ENCODE data around the gene CIC.

The CIC gene

DNA sequence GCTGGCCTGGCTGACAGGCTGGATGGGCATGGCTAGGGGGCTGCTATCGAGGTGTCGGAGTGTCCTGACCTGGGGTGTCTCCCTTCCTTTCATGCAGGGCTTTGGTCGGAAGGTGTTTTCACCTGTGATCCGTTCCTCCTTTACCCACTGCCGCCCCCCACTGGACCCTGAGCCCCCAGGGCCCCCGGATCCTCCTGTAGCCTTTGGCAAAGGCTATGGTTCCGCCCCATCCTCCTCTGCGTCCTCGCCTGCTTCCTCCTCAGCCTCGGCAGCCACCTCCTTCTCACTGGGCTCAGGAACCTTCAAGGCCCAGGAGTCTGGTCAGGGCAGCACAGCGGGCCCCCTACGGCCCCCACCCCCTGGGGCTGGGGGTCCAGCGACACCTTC lies 21.1 kb downstream of the CIC start:
- no peak for DNase-seq

DNA sequence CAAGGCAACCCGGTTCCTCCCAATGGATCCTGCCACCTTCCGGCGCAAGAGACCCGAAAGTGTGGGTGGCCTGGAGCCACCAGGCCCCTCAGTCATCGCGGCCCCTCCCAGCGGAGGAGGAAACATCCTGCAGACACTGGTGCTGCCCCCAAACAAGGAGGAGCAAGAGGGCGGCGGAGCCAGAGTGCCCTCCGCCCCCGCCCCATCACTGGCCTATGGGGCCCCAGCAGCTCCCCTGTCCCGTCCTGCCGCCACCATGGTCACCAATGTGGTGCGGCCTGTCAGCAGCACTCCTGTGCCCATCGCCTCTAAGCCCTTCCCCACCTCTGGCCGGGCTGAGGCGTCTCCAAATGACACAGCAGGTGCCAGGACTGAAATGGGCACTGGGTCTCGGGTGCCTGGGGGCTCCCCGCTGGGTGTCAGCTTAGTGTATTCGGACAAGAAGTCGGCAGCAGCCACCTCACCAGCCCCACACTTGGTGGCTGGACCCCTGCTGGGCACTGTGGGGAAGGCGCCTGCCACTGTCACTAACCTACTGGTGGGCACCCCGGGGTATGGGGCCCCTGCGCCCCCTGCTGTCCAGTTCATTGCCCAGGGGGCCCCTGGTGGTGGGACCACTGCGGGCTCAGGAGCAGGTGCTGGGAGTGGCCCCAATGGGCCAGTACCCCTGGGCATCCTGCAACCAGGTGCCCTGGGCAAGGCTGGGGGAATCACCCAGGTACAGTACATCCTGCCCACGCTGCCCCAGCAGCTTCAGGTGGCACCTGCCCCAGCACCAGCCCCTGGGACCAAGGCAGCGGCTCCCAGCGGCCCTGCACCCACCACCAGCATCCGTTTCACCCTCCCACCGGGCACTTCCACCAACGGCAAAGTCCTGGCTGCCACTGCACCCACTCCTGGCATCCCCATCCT lies 21.7 kb downstream of the CIC start:
- DNase-seq, result no peak

DNA sequence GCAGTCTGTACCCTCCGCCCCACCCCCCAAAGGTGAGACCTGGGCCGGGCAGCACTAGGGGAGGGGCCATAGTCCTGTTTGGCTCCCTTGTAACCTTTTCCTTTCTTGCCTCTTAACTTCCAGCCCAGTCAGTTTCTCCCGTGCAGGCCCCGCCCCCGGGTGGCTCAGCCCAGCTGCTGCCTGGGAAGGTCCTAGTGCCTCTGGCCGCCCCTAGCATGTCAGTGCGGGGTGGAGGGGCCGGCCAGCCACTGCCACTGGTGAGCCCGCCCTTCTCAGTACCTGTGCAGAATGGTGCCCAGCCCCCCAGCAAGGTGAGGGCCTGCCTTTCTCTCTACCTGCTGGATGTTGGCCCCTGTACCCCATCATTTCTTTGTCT lies 22.4 kb downstream of the CIC start:
- DNase-seq, result no peak

DNA sequence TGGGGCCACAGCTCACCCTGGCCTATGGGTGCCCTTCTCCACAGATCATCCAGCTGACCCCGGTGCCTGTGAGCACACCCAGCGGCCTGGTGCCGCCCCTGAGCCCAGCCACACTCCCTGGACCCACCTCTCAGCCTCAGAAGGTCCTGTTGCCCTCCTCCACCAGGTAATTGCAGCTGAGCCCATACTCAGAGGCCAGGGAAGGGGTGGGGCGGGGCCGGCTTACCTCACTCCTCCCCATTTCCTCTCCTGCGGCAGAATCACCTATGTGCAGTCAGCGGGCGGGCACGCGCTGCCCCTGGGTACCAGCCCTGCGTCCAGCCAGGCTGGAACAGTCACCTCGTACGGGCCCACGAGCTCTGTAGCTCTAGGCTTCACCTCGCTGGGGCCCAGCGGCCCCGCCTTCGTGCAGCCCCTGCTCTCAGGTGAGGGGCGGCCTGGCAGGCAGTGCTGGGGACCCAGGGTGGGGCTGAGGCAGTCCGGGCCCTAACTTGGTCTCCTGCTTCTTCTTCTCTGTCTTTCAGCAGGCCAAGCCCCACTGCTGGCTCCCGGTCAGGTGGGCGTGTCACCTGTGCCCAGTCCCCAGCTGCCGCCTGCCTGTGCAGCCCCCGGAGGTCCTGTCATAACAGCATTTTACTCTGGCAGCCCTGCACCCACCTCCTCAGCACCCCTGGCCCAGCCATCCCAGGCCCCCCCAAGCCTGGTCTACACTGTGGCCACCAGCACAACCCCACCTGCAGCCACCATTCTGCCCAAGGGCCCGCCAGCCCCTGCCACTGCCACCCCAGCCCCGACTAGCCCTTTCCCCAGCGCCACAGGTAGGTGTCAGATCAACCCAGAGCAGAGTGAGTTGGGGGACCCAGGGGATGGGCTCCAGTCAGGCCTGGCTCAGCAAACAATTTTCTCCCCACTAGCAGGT lies 23.2 kb downstream of the CIC start:
- DNase-seq, result no peak

DNA sequence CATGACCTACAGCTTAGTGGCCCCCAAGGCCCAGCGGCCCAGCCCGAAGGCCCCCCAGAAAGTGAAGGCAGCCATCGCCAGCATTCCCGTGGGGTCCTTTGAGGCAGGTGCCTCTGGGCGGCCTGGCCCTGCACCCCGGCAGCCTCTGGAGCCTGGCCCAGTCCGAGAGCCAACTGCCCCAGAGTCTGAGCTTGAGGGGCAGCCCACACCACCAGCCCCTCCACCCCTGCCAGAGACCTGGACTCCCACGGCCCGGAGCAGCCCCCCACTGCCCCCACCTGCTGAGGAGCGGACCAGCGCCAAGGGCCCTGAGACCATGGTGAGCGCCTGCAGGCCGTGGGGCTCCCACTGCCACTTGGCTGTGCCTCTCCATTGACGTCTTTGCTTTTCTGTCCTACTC lies 23.9 kb downstream of the CIC start:
- no peak for DNase-seq

DNA sequence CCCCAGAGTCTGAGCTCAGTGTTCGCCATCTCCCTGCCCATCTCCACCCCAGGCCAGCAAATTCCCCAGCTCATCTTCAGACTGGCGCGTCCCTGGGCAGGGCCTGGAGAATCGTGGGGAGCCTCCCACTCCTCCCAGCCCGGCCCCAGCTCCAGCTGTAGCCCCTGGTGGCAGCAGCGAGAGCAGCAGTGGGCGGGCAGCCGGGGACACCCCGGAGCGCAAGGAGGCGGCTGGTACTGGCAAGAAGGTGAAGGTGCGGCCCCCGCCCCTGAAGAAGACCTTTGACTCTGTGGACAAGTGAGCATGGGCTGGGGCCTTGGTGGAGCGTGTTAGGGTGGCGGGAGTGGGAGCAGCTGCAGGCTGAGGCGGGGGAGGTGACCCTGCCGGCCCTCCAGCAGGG lies 24.5 kb downstream of the CIC start:
- no peak for DNase-seq

DNA sequence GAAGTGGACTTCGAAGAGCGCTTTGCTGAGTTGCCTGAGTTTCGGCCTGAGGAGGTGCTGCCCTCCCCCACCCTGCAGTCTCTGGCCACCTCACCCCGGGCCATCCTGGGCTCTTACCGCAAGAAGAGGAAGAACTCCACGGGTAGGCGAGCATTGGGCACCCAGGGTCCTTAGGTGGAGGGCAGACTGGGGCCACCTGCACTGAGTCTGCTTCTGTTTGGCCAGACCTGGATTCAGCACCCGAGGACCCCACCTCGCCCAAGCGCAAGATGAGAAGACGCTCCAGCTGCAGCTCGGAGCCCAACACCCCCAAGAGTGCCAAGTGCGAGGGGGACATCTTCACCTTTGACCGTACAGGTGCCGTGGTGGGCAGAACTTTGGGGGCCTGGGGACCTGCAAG lies 24.9 kb downstream of the CIC start:
- DNase-seq, result no peak

DNA sequence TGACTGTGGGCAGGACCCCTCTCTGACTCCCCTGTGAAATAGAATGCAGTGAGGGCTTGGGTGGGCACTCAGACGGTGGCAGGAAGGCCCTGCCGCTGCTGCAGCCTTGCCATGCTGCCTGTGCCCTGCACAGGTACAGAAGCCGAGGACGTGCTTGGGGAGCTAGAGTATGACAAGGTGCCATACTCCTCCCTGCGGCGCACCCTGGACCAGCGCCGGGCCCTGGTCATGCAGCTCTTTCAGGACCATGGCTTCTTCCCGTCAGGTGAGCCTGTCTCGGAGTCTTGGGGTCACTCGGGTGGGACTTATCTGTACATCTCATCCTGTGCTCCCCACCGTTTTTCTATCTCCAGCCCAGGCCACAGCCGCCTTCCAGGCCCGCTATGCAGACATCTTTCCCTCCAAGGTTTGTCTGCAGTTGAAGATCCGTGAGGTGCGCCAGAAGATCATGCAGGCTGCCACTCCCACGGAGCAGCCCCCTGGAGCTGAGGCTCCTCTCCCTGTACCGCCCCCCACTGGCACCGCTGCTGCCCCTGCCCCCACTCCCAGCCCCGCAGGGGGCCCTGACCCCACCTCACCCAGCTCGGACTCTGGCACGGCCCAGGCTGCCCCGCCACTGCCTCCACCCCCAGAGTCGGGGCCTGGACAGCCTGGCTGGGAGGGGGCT lies 25.6 kb downstream of the CIC start:
- no peak for DNase-seq

DNA sequence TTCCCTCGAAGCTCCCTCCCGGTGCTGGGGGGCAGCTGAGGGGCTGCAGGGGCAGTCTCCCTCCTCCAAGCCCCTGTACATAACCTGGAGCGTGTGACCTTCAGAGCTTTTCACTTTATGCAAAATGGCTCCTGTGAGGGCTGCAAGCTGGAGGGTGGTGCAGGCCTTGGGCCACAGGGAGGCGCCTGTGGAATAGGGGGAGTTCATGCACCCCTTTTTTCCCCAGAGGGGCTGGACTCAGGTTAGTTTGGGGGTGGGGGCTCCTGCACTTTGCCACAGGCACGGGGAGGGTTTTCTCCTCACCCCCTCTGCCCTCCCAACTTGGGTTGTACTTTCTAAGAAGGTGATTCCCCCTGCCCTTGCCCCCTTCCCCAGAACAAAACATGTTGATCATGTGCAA lies 26.3 kb downstream of the CIC start:
- no peak for DNase-seq

DNA sequence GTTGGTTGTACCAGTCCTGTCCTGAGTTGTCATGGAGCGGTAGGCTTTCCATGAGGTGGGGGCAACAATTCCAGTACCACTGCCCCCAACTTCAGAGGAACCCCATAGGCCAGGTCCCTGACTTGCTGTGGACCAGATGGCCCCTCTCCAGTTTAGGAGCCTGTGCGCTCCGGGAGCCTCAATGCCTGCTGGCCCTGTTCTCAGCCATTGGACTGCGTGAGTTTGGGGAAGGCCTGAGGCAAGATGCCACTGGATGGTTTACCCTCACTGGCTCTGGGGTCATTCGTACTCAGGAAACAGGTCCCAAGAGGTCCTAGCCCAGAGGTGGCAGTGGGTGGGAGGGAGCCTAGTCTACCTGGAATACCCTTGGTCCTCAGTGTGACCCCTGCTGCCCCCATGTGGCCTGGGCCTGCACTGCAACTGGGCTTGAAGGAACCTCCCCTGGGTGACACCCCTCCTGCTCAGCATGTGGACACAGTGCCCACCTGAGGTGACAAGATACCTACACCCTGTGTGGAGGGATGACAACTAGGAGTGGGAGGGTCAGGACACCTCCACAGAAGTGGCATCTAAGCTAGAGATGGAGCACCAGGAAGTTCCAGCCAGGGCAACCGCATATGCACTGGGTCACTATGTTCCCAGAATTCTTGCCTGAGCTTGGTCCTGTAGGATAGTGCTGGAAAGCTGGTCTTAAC lies 26.9 kb downstream of the CIC start:
- DNase-seq, result no peak

DNA sequence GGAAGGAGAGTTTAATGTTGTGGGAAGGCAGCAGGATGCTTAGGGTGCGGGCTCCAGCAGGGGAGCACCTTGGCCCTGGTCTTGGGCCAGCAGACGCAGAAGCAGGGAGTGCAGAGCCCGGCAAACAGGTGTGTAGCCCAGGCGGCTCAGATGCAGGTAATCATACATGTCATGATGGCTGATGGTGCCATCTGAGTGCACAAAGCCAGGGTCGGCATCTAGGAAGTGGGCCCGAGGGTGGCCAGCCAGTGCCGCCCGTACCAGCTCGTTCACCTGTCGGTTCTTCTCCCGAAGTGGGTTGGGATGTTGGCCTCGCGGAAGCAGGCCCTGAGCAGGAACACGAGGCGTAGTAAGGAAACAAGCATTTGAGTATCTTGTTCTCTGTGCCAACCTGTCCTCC lies 28.0 kb downstream of the CIC start:
- DNase-seq, result no peak

DNA sequence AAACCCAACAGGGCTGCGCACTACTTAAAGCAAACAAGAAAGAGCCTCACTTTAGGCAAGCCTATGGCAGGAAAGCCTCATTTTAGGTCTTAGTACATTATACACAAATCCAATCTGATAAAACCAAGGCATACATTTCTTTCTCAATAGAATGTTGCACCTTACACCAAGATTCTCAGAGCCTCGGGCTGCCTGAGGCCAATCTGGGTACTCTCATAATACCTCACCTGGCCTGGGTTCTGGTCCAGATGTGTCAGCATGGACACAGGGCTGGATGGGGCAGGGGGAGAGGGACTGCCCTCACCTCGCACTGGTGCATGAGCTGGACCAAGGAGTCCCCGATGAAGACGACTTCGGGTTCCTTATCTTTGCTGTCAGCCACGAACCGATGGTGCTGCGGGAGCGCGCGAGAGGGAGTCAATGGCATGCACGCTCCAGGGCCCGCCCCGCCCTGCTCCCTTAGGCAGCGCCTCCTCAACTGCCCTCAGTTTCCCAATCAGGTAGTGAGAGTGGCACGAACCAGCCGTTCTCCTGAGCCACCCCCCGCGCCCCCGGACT lies 32.7 kb downstream of the CIC start, which contains the start of gene PRR19:
TSS of gene PRR19 (plus strand) at position 487 of the 558 bp plus-strand sequence. CDS start 7,453 bp downstream, outside the sequence.
- no peak for DNase-seq

DNA sequence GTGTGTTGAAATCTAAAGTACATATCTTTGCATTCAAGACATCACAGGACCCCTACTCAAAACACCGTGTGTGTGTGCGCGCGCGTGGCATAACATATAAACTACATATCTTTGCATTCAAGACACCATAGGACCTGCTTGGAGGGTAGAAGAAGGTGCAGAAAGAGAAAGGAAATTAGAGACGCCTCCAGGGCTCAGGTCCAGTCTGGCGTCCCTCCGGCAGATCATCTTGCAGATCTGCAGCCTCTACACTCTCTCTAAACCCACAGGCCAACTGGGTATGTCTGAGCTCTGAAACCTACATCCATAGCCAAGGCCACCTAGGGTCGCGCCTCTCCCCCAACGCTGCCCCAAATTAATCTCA lies 34.0 kb downstream of the CIC start:
- no peak for DNase-seq

DNA sequence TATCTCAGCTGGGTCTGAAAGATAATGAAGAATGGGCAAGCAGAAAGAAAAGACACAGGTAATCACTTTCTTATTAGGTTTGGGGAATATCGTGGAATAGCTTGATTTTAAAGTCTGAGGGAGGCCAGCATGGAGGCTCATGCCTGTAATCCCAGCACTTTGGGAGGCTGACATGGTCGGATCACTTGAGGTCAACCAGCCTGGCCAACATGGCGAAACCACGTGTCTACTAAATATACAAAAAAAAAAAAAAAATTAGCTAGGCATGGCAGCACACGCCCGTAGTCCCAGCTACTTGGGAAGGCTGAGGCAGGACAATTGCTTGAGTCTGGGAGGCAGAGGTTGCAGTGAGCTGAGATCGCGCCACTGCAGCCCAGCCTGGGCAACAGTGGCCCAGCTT lies 34.8 kb downstream of the CIC start:
- no peak for DNase-seq

DNA sequence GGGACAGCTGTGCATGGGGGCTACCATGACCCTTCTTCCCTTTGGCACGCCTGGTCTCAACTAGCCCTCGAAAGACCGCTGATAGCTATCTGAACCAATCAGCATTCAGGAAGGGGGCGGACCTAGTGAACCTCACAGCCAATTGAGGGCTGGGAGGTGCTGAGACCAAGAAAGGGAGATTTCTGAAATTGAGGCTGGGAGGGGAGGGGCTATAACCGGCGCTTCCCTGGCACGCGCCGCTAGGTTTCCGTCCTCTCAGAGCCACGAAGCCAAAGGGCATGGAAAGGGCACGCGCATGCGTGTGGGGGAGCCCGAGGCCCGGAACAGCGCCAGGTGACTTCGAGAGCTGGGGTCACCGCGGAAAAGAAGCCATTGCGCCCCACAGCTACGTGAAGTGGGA lies 37.6 kb downstream of the CIC start:
- DNase-seq, result no peak

DNA sequence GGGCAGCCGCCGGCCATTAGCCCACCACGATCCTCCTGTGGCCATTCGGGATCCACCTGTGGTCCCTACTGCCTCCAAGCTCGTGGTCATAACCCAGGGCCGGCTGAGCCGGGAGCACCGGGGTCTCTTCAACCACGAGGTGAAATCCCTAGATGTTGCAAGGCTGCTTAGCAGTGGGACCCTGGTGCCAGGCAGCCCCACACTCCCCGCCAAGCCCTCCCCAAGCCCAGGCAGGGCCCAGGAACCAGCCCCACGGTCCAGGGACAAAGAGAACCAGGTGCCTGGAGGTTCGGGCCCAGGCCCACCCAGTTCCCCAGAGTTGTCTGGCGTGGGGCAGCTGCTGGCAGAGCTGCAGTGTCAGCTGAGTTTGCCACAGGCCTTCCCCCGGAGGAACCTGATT lies 40.6 kb downstream of the CIC start:
- DNase-seq, result no peak

DNA sequence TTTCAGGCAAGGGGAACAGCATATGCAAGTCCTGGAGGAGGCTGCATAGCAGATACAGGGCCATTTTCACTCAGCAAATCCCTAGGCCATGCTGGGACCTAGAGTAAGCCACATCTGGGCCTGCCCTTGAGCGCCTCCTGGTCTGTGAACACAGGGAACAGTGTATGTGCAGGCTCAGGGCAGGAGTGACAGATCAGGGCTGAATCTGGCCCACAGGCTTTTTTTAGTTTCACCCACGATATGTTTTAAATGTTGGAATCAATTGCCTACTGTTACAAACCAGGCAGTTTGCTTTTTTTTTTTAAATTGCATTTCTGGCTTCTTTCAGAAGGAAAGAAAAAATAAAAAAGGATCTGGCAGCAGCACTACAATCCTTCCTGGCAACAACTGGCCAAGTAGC lies 42.6 kb downstream of the CIC start:
- DNase-seq, result no peak

DNA sequence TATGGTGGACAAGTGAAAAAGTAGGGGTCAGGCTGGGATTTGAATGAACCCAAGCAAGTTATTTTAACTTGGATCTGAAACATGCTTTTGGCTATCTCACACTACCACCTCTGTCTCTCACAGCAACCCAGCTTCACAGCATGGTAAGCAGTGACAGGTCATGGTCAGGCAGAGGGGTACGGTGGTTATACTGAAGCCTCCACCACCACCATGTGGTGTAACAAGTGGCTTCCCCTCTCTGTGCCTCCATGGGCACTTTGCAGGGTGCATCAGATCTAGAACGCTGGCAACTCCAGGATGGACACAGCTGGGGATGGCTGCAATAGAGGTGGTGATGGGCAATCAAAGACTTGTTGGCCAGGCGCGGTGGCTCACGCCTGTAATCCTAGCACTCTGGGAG lies 43.3 kb downstream of the CIC start:
- DNase-seq, result no peak

DNA sequence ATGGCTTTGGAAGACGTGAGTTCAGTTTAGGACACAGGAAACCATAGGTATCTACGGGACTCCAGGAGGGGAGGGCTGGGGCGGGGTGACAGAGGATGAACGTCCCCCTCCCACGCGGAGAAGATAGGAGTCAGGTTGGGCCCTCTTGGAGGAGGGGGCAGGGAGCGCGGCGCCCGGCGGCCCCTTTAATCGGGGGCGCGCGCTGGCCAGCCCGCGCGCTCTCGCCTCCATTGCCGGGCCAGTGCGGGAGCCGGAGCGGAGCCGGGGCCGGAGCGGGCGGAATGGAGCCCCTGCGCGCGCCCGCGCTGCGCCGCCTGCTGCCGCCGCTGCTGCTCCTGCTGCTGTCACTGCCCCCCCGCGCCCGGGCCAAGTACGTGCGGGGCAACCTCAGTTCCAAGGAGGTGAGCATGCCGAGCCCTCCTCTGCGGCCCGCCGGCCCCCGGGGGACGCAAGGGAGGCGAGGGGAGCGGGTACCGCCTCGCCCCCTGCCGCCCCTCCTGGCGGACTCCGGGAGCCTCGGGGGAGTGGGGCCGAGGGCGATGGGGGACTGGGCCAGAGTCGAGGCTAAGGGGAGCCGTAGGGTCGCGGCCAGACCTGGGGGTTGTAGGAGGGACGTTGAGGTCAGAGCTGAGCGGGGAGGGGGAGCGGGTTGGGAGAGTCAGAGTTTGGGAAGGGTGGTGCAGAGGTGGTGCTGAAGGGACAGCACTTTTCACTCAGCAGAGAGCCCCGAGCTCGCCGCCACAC lies 44.2 kb downstream of the CIC start, which contains the start of gene TMEM145:
TSS of gene TMEM145 (plus strand) at position 214 of the 744 bp plus-strand sequence. CDS start at position 282, 68 bp downstream.
- peak; percentile 33 for DNase-seq

DNA sequence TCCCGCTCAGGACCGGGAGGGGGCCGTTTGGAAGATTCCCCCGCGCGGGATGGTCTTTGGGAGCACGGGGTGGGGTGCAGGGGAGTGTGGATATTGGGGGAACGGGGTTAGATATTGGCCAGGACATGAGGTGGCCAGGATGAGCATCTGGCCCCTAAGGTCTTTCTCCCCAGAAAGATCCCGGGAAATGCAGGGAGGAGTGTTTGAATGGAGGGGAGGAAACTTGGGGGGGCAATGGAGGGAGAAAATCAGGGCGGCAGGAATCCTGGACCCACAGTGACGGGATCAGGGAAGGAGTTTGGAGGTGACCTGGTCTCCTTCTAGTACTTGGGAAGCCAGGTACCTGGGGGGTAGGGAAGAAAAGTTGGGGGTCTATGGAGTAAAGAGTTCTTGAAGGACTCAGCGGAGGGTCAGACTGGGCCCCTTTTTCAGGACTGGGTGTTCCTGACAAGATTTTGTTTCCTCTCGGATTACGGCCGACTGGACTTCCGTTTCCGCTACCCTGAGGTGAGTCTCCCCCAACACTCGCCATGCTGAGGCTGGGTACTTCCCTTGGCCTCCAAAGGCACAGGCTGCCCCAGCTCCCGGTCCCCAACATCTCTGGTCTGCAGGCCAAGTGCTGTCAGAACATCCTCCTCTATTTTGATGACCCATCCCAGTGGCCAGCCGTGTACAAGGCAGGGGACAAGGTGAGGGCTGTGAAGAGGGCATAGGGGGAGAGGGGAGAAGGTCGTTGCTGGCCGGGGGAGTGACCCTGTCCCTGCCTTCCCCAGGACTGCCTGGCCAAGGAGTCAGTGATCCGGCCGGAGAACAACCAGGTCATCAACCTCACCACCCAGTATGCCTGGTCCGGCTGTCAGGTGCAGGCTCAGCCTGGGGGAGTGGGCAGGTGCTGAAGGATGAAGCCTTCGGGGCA lies 45.0 kb downstream of the CIC start:
- no peak for DNase-seq
